Hepatocyte (in vitro differentiated cells): ENCODE results near the gene SNX27.

Experiments
- EZH2 ChIP-seq: fragments of 200-600 bp; sonication (generic); IDR thresholded peaks from 2 replicates; pipeline ENCODE4 v1.6.1; 2016; ENCODE audit warnings: antibody characterized with exemption, mild to moderate bottlenecking, borderline replicate concordance
- TF ChIP-seq, protein P1 (sequence below): fragments of 200-600 bp; sonication (generic); IDR thresholded peaks from 2 replicates; pipeline ENCODE4 v1.5.1; 2016; ENCODE audit warnings: antibody characterized with exemption, mild to moderate bottlenecking; ENCODE audit not compliant: poor library complexity

DNA sequence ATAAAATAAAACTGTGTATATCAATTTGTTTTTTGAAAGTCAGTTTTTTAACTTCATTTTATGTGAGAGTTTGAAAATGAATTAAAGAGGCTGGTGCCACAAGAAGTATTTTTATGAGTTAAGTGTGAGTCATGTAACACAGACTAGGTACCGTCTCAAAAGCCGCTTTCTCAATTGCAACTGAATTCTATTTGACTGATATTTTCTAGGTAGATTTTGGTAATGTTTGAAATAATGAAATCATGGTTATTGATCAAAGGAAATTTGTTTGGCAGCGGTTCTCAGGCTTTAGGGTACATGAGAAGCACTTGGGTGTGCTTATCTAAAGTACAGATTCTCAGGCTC lies 4.6 kb downstream of the SNX27 start:
- TF ChIP-seq EZH2, result no peak
- TF ChIP-seq, protein P1, sequence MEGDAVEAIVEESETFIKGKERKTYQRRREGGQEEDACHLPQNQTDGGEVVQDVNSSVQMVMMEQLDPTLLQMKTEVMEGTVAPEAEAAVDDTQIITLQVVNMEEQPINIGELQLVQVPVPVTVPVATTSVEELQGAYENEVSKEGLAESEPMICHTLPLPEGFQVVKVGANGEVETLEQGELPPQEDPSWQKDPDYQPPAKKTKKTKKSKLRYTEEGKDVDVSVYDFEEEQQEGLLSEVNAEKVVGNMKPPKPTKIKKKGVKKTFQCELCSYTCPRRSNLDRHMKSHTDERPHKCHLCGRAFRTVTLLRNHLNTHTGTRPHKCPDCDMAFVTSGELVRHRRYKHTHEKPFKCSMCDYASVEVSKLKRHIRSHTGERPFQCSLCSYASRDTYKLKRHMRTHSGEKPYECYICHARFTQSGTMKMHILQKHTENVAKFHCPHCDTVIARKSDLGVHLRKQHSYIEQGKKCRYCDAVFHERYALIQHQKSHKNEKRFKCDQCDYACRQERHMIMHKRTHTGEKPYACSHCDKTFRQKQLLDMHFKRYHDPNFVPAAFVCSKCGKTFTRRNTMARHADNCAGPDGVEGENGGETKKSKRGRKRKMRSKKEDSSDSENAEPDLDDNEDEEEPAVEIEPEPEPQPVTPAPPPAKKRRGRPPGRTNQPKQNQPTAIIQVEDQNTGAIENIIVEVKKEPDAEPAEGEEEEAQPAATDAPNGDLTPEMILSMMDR, result no peak
